Transverse colon (tissue), 4 donors: ENCODE data around the gene PPP2R2C.

Experiments used
- EP300 ChIP-seq: sonication (generic); formaldehyde crosslinking; IDR thresholded peaks from one replicate; pipeline ENCODE4 v1.6.1; 2017; ENCODE audit warnings: antibody characterized with exemption, low read depth
- POLR2A ChIP-seq: fragments of 450-650 bp; IDR thresholded peaks from one replicate; pipeline ENCODE4 v1.6.1; 2016; ENCODE audit warnings: antibody characterized with exemption, mild to moderate bottlenecking, moderate library complexity
- POLR2AphosphoS5 ChIP-seq, 3 donors: sonication (generic); formaldehyde crosslinking; IDR thresholded peaks; one replicate each; pipeline ENCODE4 v1.6.1; 2016; ENCODE audit warnings: antibody characterized with exemption in 3 of 3
- TF ChIP-seq, protein P1 (sequence below), 5 experiments: fragments of 200-600 bp in 3 of 5; fragments of 450-650 bp in 2 of 5; sonication (generic) in 3 of 5; IDR thresholded peaks; 1 replicate in 2 of 5; 2 replicates in 3 of 5; pipeline ENCODE4 v1.5.1; 2016 to 2017; ENCODE audit warnings: antibody characterized with exemption in 5 of 5, inconsistent platforms in 3 of 5, mild to moderate bottlenecking in 2 of 5, moderate library complexity in 1 of 5

- TF ChIP-seq POLR2A: no peak
- TF ChIP-seq, protein P1, sequence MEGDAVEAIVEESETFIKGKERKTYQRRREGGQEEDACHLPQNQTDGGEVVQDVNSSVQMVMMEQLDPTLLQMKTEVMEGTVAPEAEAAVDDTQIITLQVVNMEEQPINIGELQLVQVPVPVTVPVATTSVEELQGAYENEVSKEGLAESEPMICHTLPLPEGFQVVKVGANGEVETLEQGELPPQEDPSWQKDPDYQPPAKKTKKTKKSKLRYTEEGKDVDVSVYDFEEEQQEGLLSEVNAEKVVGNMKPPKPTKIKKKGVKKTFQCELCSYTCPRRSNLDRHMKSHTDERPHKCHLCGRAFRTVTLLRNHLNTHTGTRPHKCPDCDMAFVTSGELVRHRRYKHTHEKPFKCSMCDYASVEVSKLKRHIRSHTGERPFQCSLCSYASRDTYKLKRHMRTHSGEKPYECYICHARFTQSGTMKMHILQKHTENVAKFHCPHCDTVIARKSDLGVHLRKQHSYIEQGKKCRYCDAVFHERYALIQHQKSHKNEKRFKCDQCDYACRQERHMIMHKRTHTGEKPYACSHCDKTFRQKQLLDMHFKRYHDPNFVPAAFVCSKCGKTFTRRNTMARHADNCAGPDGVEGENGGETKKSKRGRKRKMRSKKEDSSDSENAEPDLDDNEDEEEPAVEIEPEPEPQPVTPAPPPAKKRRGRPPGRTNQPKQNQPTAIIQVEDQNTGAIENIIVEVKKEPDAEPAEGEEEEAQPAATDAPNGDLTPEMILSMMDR (IDR thresholded peaks at IDR 0.05): no peak
- TF ChIP-seq EP300: no peak
- no peak for TF ChIP-seq POLR2AphosphoS5 (IDR thresholded peaks at IDR 0.05)
Measured at GRCh38 chr4:6360385-6360784, 112.0 kb downstream of the PPP2R2C start.
